Measurements from ENCODE around the gene CNTNAP2.
A peak's percentile ranks its signal among the peaks of the same experiment; 100 is the strongest.

The CNTNAP2 gene

GRCh38 chr7:147296201-147296600, 1179.6 kb downstream of the CNTNAP2 start:
- DNase-seq: no peak

DNA sequence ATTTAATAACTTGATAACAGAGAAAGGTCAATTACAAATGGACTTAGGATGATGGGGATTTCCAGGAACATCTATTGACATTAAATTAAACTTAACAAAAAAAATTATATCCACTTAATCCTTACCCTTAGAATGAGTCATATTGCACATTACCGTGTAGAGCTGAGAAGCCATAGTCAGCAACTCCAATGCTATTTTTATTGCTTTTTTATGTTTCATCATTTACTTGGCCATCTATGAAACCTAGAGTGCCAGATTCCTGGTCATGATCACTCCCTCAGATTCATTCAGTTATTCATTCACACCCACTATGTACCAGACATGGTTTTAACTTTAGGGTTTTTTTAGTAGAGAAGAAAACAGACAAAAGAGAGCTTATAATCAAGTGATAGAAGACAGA, 1180.4 kb downstream of the CNTNAP2 start:
- DNase-seq: no peak

GRCh38 chr7:147298611-147299043, 1182.0 kb downstream of the CNTNAP2 start:
- peak; percentile 22 for DNase-seq

- no peak for DNase-seq
These were observed 1183.7 kb downstream of the CNTNAP2 start for GRCh38 chr7:147300293-147300692.

- no peak for DNase-seq
These were observed 1187.8 kb downstream of the CNTNAP2 start for GRCh38 chr7:147304376-147304775.

DNA sequence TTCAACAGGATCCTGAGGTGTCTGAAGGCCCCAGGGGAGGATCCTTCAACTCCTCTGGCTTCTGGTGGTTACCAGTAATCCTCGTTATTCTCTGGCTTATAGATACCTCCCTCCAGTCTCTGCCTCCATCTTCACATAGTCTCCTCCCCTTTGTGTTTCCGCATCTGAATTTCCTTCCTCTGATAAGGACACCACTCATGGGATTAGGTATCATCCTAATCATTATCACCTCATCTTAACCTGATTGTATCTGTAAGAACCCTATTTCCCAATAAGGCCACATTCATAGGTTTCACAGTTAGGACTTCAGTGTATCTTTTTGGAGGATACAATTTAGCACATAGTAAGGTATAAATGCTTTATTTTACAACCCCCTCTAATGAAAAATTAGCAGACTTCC, 1189.2 kb downstream of the CNTNAP2 start:
- no peak for DNase-seq

GRCh38 chr7:147308539-147308938, 1191.9 kb downstream of the CNTNAP2 start:
- no peak for DNase-seq

DNA sequence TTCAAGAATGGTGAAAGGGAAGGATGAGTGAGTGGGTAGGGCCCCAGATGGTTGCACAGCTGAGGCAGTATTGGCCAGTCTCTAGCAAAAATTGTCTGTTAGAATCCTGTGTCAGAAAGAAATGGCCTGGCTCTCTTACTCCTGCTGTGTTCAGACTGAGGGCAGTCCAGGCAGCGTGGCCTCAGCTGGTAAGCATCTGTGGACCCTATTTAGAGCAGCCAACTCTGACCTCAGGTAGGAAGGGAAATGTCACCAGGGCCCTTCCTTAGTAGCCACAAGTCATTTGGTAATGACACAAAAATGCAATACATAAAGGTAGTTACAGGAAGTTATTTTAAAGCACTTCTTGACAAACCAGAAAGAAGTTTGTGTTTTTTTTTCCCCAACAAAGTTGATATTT, 1194.7 kb downstream of the CNTNAP2 start:
- no peak for DNase-seq

DNA sequence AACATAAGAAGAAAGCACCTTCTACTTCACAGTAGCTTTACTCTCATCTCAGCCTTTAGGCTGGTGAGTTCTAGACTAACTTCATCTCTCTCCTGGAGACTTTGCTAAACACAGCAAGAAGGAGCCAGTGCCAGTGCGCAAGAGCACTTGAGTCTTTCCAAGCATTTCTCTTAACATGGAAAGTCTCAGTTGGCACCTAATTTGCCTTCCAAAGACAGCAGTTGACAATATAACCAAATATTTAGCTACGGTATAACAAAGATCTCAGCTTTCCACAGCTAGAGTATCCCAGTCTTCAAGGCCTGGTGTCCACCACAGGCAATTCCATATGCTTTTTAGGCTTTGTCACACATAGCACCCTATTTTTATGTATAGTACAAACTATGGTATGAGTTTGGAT, 1204.9 kb downstream of the CNTNAP2 start:
- no peak for DNase-seq

DNA sequence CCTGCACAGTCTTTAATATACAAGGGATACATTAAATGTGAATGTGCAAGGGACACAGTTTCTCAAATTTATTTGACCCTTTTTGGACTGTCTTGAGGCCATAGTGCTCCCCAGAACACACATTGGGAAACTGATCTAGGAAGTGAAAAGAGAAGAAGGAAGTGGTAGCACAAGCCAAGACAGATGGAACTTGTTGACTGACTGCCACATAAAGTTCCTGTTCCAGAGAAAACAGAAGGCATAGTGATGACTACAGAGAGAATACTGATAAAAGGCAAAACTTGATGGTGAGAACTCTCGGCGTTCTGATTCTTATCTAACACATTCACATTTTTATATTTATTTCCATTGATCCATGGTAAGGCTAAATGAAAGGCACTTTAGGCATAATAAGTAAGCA, 1216.4 kb downstream of the CNTNAP2 start:
- no peak for DNase-seq

GRCh38 chr7:147363101-147363500, 1246.5 kb downstream of the CNTNAP2 start:
- no peak for DNase-seq

DNA sequence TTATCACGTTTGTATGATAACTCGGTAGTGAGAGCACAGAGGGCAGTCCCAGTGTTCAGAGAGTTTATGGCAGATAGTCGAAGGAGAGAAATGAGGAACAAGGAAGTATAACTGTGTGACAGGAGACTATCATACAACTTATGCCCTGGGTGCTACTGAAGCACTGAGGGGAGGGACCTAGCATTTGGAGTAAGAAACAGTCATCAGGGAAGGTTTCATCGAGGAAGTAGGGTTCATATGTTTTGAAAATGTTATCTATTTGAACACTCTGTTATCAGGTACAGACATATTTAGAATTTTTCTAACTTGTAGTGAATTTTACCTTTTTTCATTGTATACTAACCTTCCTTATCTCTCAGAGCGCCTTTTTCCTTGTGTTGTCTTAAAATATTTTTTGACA, 1259.6 kb downstream of the CNTNAP2 start:
- no peak for DNase-seq

- no peak for DNase-seq
These were observed 1264.3 kb downstream of the CNTNAP2 start for GRCh38 chr7:147380926-147381325.

GRCh38 chr7:147394329-147394728, 1277.7 kb downstream of the CNTNAP2 start:
- DNase-seq: no peak

DNA sequence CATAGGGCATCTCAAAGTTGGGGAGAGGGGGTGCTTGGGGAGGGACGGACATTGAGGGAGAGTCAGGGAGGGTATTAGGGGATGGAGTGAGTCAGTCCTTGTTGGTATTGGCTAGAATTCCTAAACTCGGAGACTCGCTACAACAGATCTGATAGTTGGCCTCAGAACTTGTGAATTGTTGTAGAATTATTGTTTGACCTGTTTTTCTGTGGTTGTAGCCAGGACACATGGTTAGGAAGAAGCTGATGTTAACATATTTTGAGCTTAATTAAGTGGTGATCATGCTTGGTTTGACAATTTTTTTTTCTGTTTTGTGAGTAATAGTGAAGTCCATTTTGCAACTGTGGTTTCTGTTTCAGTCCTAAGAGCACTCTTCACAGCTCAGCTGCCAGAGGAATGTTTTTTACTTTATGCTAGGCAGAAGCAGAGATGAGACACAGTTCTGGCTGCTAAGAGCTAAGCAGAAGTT, 1283.7 kb downstream of the CNTNAP2 start:
- no peak for DNase-seq

- DNase-seq: no peak
These were observed 1284.3 kb downstream of the CNTNAP2 start for GRCh38 chr7:147400925-147401324.

GRCh38 chr7:147405621-147406020, 1289.0 kb downstream of the CNTNAP2 start:
- DNase-seq: no peak

- no peak for DNase-seq
These were observed 1290.0 kb downstream of the CNTNAP2 start for GRCh38 chr7:147406521-147407135.

DNA sequence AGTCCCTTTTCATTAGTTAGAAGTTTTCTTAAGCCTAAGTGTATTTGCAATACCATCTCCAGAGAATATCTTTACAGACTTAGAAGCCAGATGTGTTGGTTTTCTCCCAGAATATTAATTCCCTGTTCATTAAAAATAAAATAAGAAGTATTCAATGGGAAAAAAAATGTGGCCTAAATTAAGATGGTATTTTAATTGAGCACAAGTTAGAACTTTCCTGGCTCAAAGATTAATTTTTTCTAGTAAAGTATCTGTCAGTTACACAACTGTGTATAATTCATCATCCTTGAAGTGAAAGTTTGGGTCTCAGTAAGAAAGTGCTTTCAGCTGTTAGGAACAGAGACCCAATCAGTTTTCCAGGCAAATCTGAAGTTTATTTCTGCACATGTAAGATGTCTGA, 1294.5 kb downstream of the CNTNAP2 start:
- DNase-seq: no peak

GRCh38 chr7:147412109-147412508, 1295.5 kb downstream of the CNTNAP2 start:
- no peak for DNase-seq

DNA sequence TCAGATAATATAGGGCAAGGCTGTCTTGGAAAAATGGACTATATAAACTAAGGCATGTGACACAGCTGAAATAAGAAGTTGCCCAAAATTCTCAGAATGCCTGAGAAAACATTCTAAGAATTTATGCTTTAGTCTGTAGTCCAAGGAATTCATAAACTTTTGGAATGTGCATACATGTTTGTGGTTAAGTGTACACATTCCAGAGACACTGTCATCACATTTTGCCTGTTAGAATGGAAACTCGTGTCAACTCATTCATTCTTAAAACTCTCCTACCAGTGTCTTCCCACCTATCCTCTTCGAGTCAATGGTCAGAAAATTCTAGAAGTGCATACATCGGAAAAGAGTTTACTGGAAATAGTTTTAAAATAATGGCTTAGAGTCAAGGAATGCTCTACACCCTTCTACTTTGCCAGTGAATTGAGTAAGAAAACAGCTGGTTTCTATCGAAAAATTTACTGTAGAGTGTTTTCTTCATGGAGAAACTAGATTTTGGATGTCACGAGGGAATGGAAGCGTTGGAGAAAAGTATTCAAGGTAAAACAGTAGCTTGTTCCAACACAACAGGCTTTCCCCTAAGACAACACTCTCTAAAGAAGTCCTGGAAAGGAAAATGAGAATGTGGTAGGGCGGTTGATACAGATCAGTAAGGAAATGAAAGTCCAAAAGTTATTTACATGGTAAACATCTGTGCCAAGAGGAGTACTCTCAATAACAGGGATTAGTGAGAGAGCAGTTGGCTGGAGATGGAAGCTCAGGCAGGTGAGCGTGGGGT, 1296.4 kb downstream of the CNTNAP2 start:
- no peak for DNase-seq

- no peak for DNase-seq
These were observed 1296.9 kb downstream of the CNTNAP2 start for GRCh38 chr7:147413557-147413870.

DNA sequence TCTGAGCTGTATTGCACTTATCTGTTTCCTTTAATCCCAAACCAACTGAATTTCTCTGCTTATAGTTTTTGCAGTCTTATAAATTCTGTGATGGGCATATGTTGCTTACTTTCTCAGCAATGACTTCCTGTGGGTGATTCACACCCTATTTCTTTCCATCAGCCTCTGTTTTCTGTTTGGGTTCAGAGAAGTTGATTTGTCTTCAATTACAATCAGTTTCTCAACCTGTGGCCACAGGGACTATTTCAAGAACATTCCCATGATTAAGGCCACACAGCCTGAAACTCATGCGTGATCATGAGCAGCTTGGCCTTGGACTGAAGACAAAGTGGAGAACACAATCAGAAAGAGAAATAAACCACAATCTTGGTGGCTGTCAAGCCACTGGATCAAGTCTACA, 1299.4 kb downstream of the CNTNAP2 start:
- DNase-seq: no peak

GRCh38 chr7:147418966-147419365, 1302.4 kb downstream of the CNTNAP2 start:
- no peak for DNase-seq

DNA sequence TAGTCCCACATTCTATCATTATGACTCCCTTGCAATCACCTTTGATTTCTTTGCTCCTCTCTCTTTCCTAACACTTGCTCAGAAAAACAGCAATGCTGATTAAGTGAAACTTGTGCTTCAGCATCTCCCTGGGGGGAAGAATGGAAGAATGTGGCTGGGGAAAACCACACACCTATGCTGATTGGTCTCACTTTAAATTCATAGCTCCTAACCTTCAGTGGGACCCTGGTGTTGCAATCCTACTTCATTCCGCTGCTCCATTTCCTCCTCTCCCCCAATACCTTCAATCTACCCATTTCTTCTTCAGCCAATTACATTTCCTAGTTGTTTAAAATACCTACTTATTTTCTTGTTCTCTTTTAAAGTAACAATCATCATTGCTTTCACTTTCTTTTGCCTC, 1307.3 kb downstream of the CNTNAP2 start:
- DNase-seq: no peak
